Natural killer cell (primary cell): ENCODE measurements around the gene LEFTY2. TPM values are rescaled to one million over a fixed set of nuclear protein-coding genes. Genes with fewer than 3 reads are reported as not detected.
A peak's percentile ranks its signal among the peaks of the same experiment; 100 is the strongest.

ENCODE experiments used
- ATAC-seq, 3 donors: fragments of 150-1000 bp in 2 of 3; fragments of 200-7000 bp in 1 of 3; cut with Tn5 transposase; 1 replicate in 1 of 3; 2 replicates in 2 of 3; pipeline ENCODE4 v1.10.0; 2021; ENCODE audit warnings: mild to moderate bottlenecking in 2 of 3, moderate library complexity in 2 of 3
- DNase-seq, 2 donors: peaks; one replicate each; pipeline versions ENCODE4 v3.0.0 to v3.0.0-alpha.2; 2013 to 2021; ENCODE audit warnings: mixed read lengths in 1 of 2
- H3K27ac ChIP-seq: one replicate; pipeline ENCODE4 v1.5.1; 2013; ENCODE audit warnings: mild to moderate bottlenecking, low read length
- H3K27me3 ChIP-seq: one replicate; pipeline ENCODE4 v1.6.1; 2013; ENCODE audit warnings: low read length; ENCODE audit not compliant: control insufficient read depth, insufficient read depth
- H3K36me3 ChIP-seq: one replicate; pipeline ENCODE4 v1.6.1; 2013; ENCODE audit warnings: low read length; ENCODE audit not compliant: control insufficient read depth, insufficient read depth
- H3K4me1 ChIP-seq: one replicate; pipeline ENCODE4 v1.6.1; 2013; ENCODE audit warnings: low read length; ENCODE audit not compliant: control insufficient read depth, insufficient read depth
- H3K4me3 ChIP-seq: one replicate; pipeline ENCODE4 v1.5.1; 2013; ENCODE audit warnings: low read length
- H3K9me3 ChIP-seq: one replicate; pipeline ENCODE4 v1.6.1; 2013; ENCODE audit warnings: low read length; ENCODE audit not compliant: control insufficient read depth, insufficient read depth
- H3K27ac Mint-ChIP-seq, 2 donors: one replicate each; pipeline ENCODE4 v1.8.0; 2022; ENCODE audit warnings: mild to moderate bottlenecking in 2 of 2, mixed read lengths in 2 of 2, moderate library complexity in 1 of 2
- H3K27me3 Mint-ChIP-seq, 2 donors: one replicate each; pipeline ENCODE4 v1.8.0; 2022; ENCODE audit warnings: low read depth in 2 of 2, mixed read lengths in 2 of 2
- H3K36me3 Mint-ChIP-seq: one replicate; pipeline ENCODE4 v1.8.0; 2022; ENCODE audit warnings: mixed read lengths
- H3K4me1 Mint-ChIP-seq, 2 donors: one replicate each; pipeline ENCODE4 v1.8.0; 2022; ENCODE audit warnings: mixed read lengths in 2 of 2
- H3K4me3 Mint-ChIP-seq: one replicate; pipeline ENCODE4 v1.8.0; 2022; ENCODE audit warnings: mild to moderate bottlenecking, moderate library complexity, mixed read lengths
- H3K9me3 Mint-ChIP-seq, 2 donors: one replicate each; pipeline ENCODE4 v1.8.0; 2022; ENCODE audit warnings: mixed read lengths in 2 of 2
- WGBS: methylation state at CpG from one replicate; pipeline ENCODE4 v1.1.7; 2013; ENCODE audit warnings: missing lambda C conversion rate; ENCODE audit not compliant: insufficient coverage; 5-methylcytosine and 5-hydroxymethylcytosine counted together
- intact Hi-C: fragments of 100-400 bp; cut with micrococcal nuclease; formaldehyde crosslinking; loops from one replicate; pipeline ENCODE4 v1.14.2; 2022
- total RNA-seq, 4 donors: library from RNA; stranded (reverse); fragments of 120-200 nt in 1 of 4; gene quantifications; one replicate each; pipeline versions ENCODE4 v1.2.3 to v1.2.4, GENCODE V29; 2013 to 2022
- TF ChIP-seq, protein P1 (sequence below): fragments of 200-600 bp; IDR thresholded peaks from one replicate; pipeline ENCODE4 v1.8.0; 2022; ENCODE audit warnings: antibody characterized with exemption

The LEFTY2 gene
- total RNA-seq, 3 donors from 2014 or later (not counting 1 experiment from before 2014, with no cell fraction given), result not detected

DNA sequence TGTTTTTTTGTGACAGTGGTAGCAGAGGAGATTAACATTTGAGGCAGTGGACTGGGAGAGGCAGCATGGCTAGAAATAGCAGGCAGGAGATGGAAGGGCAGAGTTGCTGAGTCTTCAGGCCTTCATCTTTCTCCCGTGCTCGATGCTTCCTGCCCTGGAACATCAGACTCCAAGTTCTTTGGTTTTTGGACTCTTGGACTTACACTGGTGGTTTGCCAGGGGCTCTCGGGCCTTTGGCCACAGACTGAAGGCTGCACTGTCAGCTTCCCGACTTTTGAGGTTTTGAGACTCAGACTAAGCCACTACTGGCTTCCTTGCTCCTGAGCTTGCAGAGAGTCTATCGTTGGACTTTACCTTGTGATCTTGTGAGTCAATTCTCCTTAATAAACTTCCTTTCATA lies 24.2 kb upstream of the LEFTY2 start:
- H3K27me3 Mint-ChIP-seq, result no peaks in the 10 kb centered on the region
- H3K4me1 Mint-ChIP-seq, result peaks cover 0 to 6% of the 10 kb centered on the region in 2 donors
- TF ChIP-seq, protein P1, sequence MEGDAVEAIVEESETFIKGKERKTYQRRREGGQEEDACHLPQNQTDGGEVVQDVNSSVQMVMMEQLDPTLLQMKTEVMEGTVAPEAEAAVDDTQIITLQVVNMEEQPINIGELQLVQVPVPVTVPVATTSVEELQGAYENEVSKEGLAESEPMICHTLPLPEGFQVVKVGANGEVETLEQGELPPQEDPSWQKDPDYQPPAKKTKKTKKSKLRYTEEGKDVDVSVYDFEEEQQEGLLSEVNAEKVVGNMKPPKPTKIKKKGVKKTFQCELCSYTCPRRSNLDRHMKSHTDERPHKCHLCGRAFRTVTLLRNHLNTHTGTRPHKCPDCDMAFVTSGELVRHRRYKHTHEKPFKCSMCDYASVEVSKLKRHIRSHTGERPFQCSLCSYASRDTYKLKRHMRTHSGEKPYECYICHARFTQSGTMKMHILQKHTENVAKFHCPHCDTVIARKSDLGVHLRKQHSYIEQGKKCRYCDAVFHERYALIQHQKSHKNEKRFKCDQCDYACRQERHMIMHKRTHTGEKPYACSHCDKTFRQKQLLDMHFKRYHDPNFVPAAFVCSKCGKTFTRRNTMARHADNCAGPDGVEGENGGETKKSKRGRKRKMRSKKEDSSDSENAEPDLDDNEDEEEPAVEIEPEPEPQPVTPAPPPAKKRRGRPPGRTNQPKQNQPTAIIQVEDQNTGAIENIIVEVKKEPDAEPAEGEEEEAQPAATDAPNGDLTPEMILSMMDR, result no peak
- H3K9me3 ChIP-seq, result no peaks in the 10 kb centered on the region
- no peak for DNase-seq
- no peaks in the 10 kb centered on the region for H3K27me3 ChIP-seq
- no peak for ATAC-seq
- H3K27ac Mint-ChIP-seq, result no peak overlapping the region
- no peaks in the 10 kb centered on the region for H3K36me3 ChIP-seq
- no peaks in the 10 kb centered on the region for H3K9me3 Mint-ChIP-seq
- intact Hi-C loops, result no loop called here
- H3K4me3 Mint-ChIP-seq, result no peak overlapping the region
- H3K36me3 Mint-ChIP-seq, result no peaks in the 10 kb centered on the region
- no peak overlapping the region for H3K27ac ChIP-seq
- WGBS, result 83% methylated on average over 5 of the region's 5 CpGs
- no peak overlapping the region for H3K4me3 ChIP-seq
- peaks cover 6% of the 10 kb centered on the region for H3K4me1 ChIP-seq

DNA sequence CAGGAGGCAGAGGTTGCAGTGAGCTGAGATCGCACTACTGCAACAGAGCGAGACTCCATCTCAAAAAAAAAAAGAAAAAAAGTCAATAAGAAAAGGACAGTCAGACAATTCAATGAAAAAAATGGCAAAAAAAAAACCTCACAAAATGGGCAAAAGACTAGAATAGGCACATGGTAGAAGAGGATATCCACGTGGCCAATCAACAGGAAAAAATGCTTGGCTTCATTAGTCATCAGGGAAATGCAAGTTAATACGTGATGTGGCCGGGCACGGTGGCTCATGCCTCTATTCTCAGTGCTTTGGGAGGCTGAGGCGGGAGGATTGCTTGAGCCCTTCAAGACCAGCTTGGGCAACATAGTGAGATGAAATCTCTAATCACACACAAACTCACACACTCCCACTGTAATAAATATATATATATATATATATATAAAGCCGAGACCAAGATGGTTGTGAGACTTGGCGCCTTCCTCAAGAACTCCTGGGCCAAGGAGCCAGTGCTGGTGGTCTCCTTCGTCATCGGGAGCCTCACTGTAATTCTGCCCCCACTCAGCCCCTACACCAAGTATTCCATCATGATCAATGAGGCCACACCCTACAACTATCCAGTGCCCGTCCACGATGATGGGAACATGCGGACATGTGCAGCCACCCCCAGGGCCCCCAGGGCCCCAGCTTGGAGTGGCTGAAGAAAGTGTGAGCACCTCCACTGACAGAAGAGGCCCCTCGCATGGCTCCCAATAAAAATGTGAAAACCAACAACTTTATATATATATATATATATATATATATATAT lies 22.9 kb upstream of the LEFTY2 start:
- intact Hi-C loops, result loop anchor here (2.0 kb wide), 1 partner anchor 13 kb away; no protein-coding TSS in a partner anchor

DNA sequence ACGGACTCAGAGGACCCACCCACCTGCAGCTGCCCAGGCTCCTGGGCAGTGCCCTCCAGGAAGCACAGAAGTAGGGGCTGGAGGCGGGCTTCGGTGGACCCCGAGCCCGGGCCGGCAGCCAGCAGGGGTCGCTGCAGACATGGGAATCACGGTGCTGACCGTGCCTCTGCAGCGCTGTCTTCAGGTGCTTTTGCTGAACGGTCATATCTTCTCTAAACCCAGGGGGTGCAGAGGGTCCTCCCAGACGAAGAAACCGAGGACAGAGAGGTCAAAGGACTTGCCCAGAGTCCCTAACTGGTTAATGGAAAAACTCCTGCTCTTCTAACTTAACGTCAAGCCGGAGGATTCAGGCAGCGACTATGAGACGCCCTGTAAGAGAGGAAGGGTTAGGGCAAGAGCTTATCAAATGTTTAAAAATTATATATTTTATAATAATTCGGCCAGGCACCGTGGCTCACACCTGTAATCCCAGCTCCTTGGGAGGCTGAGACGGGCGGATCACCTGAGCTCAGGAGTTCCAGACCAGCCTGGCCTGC lies 21.5 kb upstream of the LEFTY2 start:
- Histone ChIP-seq H3K27ac (no peak overlapping the region), H3K9me3 (no peaks in the 10 kb centered on the region), H3K27me3 (no peaks in the 10 kb centered on the region), H3K4me3 (no peak overlapping the region), H3K36me3 (no peaks in the 10 kb centered on the region), H3K4me1 (peaks cover 6% of the 10 kb centered on the region)
- no peaks in the 10 kb centered on the region for H3K36me3 Mint-ChIP-seq
- intact Hi-C loops, result loop anchor here (2.0 kb wide), 1 partner anchor 14 kb away; no protein-coding TSS in a partner anchor
- TF ChIP-seq, protein P1, result peak; percentile 69
- H3K27ac Mint-ChIP-seq, result no peak overlapping the region
- H3K27me3 Mint-ChIP-seq, result no peaks in the 10 kb centered on the region
- ATAC-seq (peak; percentile 67 to 85 (median 84)), DNase-seq (peak; percentile 67 to 70)
- no peak overlapping the region for H3K4me3 Mint-ChIP-seq
- WGBS, result 25% methylated on average over 17 of the region's 21 CpGs
- no peaks in the 10 kb centered on the region for H3K9me3 Mint-ChIP-seq
- H3K4me1 Mint-ChIP-seq, result peaks cover 0 to 6% of the 10 kb centered on the region in 2 donors

More for the DNA sequence above, 22.9 kb upstream of the LEFTY2 start:
- ATAC-seq (no peak), DNase-seq (no peak)
- Mint-ChIP-seq H3K27ac (no peak overlapping the region), H3K4me1 (peaks cover 0 to 6% of the 10 kb centered on the region in 2 donors), H3K9me3 (no peaks in the 10 kb centered on the region), H3K36me3 (no peaks in the 10 kb centered on the region), H3K27me3 (no peaks in the 10 kb centered on the region), H3K4me3 (no peak overlapping the region)
- 92% methylated on average over 14 of the region's 15 CpGs for WGBS
- TF ChIP-seq, protein P1, result no peak
- Histone ChIP-seq H3K27ac (no peak overlapping the region), H3K4me3 (no peak overlapping the region), H3K4me1 (peaks cover 6% of the 10 kb centered on the region), H3K36me3 (no peaks in the 10 kb centered on the region), H3K9me3 (no peaks in the 10 kb centered on the region), H3K27me3 (no peaks in the 10 kb centered on the region)
